BLaER1 treated with 17β-estradiol and CSF1 and Interleukin-3, amounts not matched to agents 10 nM and 100 nM (cell line): Measurements from ENCODE around the gene SPAG16.

Experiments used
- H3K27ac ChIP-seq, 11 experiments: shearing (Covaris generic); formaldehyde crosslinking; 2 replicates each; pipeline ENCODE4 v1.8.1; 2022
- H3K27me3 ChIP-seq, 11 experiments: shearing (Covaris generic); formaldehyde crosslinking; 2 replicates each; pipeline ENCODE4 v1.8.1; 2022
- H3K36me3 ChIP-seq, 11 experiments: shearing (Covaris generic); formaldehyde crosslinking; 2 replicates each; pipeline ENCODE4 v1.8.1; 2022
- H3K4me1 ChIP-seq, 10 experiments: shearing (Covaris generic); formaldehyde crosslinking; 2 replicates each; pipeline ENCODE4 v1.8.1; 2022
- H3K4me2 ChIP-seq, 11 experiments: shearing (Covaris generic); formaldehyde crosslinking; 2 replicates each; pipeline ENCODE4 v1.8.1; 2022
- H3K4me3 ChIP-seq, 10 experiments: shearing (Covaris generic); formaldehyde crosslinking; 2 replicates each; pipeline ENCODE4 v1.8.1; 2022
- H3K9ac ChIP-seq, 11 experiments: shearing (Covaris generic); formaldehyde crosslinking; 2 replicates each; pipeline ENCODE4 v1.8.1; 2022
- H3K9me3 ChIP-seq, 11 experiments: shearing (Covaris generic); formaldehyde crosslinking; replicated peaks in 1 of 11; 2 replicates each; pipeline ENCODE4 v1.8.1; 2022
- H4K20me1 ChIP-seq, 11 experiments: shearing (Covaris generic); formaldehyde crosslinking; 2 replicates each; pipeline ENCODE4 v1.8.1; 2022
- Cebpa-rat ChIP-seq, 11 experiments: shearing (Covaris generic); IDR thresholded peaks; 2 replicates each; pipeline ENCODE4 v1.8.1; 2022

The SPAG16 gene

DNA sequence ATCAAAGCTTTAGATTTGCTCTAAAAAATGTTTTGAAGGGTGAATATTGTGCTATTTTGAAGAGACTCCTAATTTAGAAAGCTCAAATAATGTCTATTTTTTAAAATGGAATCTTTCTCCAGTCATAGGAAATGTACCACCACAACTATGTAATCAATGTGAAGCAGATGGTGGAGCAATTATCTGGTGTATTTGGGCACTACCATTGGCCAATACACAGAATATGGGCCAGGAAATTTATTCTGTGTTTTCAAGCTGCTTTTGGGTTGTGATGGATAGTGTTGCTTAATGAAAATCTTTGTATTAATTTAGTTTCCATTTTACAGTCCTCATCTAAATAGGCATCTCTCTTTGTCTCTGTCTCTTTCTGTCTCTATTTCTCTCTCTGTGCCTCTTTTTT is 1109.5 kb downstream of the SPAG16 start:
- Histone ChIP-seq H3K9me3 (no peaks in the 10 kb centered on the region), H3K27ac (no peak overlapping the region), H3K4me1 (no peaks in the 10 kb centered on the region), H3K4me3 (no peak overlapping the region), H3K36me3 (no peaks in the 10 kb centered on the region), H4K20me1 (no peaks in the 10 kb centered on the region), H3K27me3 (no peaks in the 10 kb centered on the region), H3K9ac (no peak overlapping the region), H3K4me2 (no peak overlapping the region)
- no peak for TF ChIP-seq Cebpa-rat (IDR thresholded peaks at IDR 0.05)

DNA sequence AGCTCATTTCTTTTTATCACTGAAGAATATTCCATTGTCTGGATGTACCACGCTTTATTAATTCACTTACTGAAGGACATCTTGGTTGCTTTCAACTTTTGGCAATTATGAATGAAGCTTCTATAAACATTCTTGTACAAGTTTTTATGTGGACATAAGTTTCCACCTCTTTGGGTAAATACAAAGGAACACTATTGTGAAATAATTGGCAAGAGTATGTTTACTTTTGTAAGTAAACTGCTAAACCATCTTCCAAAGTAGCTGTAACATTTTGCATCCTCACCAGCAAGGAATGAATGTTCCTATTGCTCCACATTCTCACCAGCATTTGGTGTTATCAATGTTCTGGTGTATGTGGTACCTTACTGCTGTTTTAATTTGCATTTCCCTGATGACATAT is 1110.8 kb downstream of the SPAG16 start:
- Histone ChIP-seq H3K27ac (no peak overlapping the region), H3K27me3 (no peaks in the 10 kb centered on the region), H3K9me3 (no peaks in the 10 kb centered on the region), H3K9ac (no peak overlapping the region), H4K20me1 (no peaks in the 10 kb centered on the region), H3K36me3 (no peaks in the 10 kb centered on the region), H3K4me1 (no peaks in the 10 kb centered on the region), H3K4me3 (no peak overlapping the region), H3K4me2 (no peak overlapping the region)
- no peak; a peak in 1 of 22 replicates for TF ChIP-seq Cebpa-rat (IDR thresholded peaks at IDR 0.05)

DNA sequence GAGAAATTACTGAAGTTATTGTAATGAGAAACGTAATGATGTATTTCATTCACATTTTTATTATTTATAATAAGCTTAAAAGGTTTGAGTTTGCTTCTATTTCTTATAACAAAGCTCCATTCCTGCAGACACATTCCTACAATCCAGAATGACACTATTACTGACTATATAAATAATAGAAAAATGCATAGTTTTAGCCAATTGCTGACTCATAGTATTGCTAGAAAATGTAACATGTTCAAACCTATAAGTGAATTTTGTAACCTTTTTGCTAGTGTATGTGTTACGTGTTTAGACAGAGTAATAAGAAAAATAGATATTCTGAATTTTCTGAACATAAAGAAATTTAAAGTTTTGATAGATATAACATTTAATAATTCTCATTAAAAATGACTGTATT is 1117.3 kb downstream of the SPAG16 start:
- Histone ChIP-seq H4K20me1 (no peaks in the 10 kb centered on the region), H3K36me3 (no peaks in the 10 kb centered on the region), H3K4me2 (no peak overlapping the region), H3K27me3 (no peaks in the 10 kb centered on the region), H3K4me3 (no peak overlapping the region), H3K27ac (no peak overlapping the region), H3K9me3 (no peaks in the 10 kb centered on the region), H3K4me1 (no peaks in the 10 kb centered on the region), H3K9ac (no peak overlapping the region)
- TF ChIP-seq Cebpa-rat (IDR thresholded peaks at IDR 0.05), result no peak

DNA sequence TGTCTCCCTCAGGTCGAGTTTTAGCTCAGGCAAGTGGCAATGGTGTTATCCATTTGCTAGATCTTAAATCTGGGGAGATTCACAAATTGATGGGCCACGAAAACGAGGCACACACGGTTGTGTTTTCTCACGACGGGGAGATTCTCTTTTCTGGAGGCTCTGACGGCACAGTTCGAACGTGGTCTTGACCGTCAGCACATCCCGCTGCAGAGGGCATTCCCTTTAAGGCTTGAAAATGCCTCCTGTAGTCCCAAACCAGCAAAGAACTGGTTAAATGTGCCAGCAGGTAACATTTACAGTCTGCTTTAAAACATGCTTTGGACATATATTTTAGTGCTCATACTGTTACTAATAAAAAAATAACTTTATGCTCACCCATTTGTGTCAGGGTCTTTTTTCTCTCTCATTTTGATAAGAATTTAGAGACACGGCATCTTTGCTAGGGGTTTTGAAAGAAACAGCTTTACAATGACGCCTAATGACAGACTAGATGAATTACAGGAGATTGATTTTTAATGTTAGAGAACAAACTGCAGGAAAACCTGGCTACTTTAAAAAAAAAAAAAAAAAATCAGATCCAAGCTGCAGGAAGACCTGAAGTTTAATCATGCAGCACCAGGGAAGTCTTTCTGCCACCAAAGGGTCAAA is 1126.0 kb downstream of the SPAG16 start:
- H3K9me3 ChIP-seq, result no peaks in the 10 kb centered on the region
- H3K27me3 ChIP-seq, result no peaks in the 10 kb centered on the region
- no peak overlapping the region for H3K4me2 ChIP-seq
- H3K9ac ChIP-seq, result no peak overlapping the region
- no peak overlapping the region for H3K27ac ChIP-seq
- no peaks in the 10 kb centered on the region for H3K36me3 ChIP-seq
- no peak overlapping the region for H3K4me3 ChIP-seq
- no peak for TF ChIP-seq Cebpa-rat (IDR thresholded peaks at IDR 0.05)
- H4K20me1 ChIP-seq, result peaks cover 0 to 6% (median 0%) of the 10 kb centered on the region in 11 experiments; a peak in 2 of 22 replicates
- H3K4me1 ChIP-seq, result no peaks in the 10 kb centered on the region

DNA sequence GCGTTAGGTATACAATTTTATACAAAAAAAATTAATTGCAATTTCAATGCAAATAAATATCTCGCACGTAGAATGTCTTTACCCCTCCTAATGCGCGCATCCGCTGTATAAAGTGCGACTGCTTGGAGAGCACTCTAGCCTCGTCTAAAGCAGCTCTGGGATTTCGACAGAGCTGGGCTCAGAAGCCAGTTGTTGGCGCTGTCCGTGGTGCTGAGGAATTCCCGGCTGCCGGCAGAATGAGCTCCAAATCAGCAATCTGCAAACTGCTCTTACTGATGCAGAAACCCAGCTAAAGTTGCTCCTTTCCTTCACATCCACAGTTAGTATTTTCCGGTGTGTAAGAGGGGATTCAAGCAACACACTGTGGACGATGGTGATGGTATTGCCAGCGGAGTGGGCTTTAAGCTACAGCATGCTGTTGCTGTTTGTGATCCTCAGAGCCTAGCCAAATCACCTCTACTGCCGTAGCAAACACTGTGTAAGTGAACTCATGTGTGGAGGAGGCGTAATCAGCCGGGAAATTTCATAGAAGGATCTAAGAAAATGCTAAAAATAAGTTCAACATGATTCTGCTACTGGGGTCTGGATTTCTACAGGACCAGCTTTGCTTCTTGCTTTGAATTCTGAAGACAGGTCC is 1126.8 kb downstream of the SPAG16 start, which contains the start of gene VWC2L:
VWC2L (plus strand) TSS at position 137 of the 637 bp plus-strand sequence. CDS start 3,140 bp downstream, outside the sequence.
- H3K27ac ChIP-seq, result no peak within 1 kb of the TSS
- no peak within 1 kb of the TSS for H3K4me2 ChIP-seq
- no peaks in the 10 kb centered on the region for H3K36me3 ChIP-seq
- no peaks in the 10 kb centered on the region for H3K27me3 ChIP-seq
- H3K4me1 ChIP-seq, result no peaks in the 10 kb centered on the region
- no peak within 1 kb of the TSS for H3K9ac ChIP-seq
- H3K4me3 ChIP-seq, result no peak within 1 kb of the TSS
- peak in 1 of 11 experiments; percentile 35; a peak in 1 of 22 replicates for TF ChIP-seq Cebpa-rat (IDR thresholded peaks at IDR 0.05)
- no peaks in the 10 kb centered on the region for H3K9me3 ChIP-seq
- peaks cover 0 to 6% (median 0%) of the 10 kb centered on the region in 11 experiments; a peak in 2 of 22 replicates for H4K20me1 ChIP-seq

DNA sequence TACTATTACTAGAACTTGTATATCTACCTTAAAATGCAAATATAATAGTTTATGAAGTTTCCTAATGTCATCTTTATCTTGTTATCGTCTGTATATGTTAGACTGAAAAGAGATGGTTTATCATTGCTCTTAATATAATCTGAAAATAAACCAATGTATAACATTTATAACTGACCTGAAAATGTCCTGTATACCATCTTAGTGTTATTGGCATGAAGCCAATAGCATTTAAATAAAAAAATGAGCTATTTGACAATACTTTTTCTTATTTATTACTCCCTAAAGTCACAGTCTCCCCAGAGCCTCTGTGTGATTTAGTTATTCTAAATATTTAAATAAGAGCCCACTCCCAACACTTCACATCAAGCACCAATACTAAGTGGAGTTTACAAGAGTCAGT is 1128.4 kb downstream of the SPAG16 start:
- no peak overlapping the region for H3K4me3 ChIP-seq

DNA sequence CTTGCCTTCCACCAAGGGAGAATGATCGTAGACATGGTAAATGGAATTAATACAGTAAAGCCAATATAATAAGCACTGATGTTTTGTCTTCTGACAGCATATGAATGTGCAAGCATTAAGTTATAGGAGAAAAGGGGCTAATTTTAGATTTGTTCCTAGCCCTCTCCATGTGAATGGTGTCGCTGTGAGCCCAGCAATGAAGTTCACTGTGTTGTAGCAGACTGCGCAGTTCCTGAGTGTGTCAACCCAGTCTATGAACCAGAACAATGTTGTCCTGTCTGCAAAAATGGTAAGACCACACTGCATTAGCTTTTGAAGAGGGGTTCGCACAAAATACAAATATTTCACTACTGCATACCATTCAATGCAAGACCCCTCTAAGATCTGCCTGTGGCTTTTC is 1152.2 kb downstream of the SPAG16 start:
- Histone ChIP-seq H3K36me3 (no peaks in the 10 kb centered on the region), H4K20me1 (no peaks in the 10 kb centered on the region), H3K27me3 (no peaks in the 10 kb centered on the region), H3K4me1 (no peaks in the 10 kb centered on the region), H3K4me3 (no peak overlapping the region), H3K27ac (no peak overlapping the region), H3K9me3 (no peaks in the 10 kb centered on the region), H3K9ac (no peak overlapping the region), H3K4me2 (no peak overlapping the region)
- TF ChIP-seq Cebpa-rat (IDR thresholded peaks at IDR 0.05), result no peak

More for the DNA sequence above, 1128.4 kb downstream of the SPAG16 start:
- no peak overlapping the region for H3K9ac ChIP-seq
- TF ChIP-seq Cebpa-rat (IDR thresholded peaks at IDR 0.05), result no peak
- no peaks in the 10 kb centered on the region for H3K4me1 ChIP-seq
- H3K27ac ChIP-seq, result no peak overlapping the region
- H3K27me3 ChIP-seq, result no peaks in the 10 kb centered on the region
- no peaks in the 10 kb centered on the region for H3K9me3 ChIP-seq
- peaks cover 0 to 6% (median 0%) of the 10 kb centered on the region in 11 experiments; a peak in 2 of 22 replicates for H4K20me1 ChIP-seq
- H3K36me3 ChIP-seq, result no peaks in the 10 kb centered on the region
- H3K4me2 ChIP-seq, result no peak overlapping the region

DNA sequence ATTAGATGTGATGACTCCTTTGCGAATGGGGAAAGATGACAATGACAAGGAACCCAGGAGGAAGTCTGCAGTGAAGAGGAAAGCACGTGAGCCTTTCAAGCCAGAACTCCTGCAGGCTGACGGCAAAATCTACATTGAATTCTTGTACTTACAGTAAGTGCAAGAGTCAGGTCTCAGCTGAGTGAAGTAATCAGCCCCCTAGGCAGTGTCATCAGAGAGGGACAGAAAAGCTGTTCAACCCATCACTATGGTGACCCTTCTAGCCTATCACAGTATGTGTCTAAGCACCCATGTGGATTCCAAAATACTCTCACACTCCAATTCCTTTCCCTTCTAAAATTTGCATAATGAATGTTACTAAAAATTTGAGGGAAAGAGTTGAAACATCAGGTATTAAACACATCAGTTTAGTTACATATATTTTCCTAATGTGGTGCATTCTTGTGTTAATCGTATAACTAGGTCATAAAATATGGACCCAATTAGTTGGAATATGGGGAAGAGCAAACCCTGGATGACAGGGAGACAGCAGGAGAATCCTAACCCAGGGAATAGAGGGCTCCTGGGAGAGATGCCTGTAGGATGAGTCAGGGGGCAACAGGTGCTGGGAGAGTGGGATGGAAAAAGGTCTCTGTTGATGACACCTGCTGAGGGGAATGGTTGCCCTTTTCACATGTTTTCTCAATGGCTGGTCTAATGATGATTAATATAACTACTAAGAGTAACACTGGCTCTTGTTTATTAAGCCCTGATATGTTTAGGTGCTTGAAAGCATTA is 1166.0 kb downstream of the SPAG16 start:
- no peak for TF ChIP-seq Cebpa-rat (IDR thresholded peaks at IDR 0.05)
- H3K27me3 ChIP-seq, result no peaks in the 10 kb centered on the region
- no peaks in the 10 kb centered on the region for H3K9me3 ChIP-seq
- peaks cover 9 to 17% (median 13%) of the 10 kb centered on the region in 10 experiments; a peak in 19 of 20 replicates for H3K4me1 ChIP-seq
- peak overlapping the region; percentile 5 to 61 (median 50); a peak in 20 of 22 replicates for H3K4me2 ChIP-seq
- H3K4me3 ChIP-seq, result no peak overlapping the region
- no peaks in the 10 kb centered on the region for H4K20me1 ChIP-seq
- H3K27ac ChIP-seq, result peak overlapping the region in 3 of 11 experiments; percentile 2 to 65 (median 44); a peak in 5 of 22 replicates
- no peak overlapping the region for H3K9ac ChIP-seq
- H3K36me3 ChIP-seq, result no peaks in the 10 kb centered on the region

DNA sequence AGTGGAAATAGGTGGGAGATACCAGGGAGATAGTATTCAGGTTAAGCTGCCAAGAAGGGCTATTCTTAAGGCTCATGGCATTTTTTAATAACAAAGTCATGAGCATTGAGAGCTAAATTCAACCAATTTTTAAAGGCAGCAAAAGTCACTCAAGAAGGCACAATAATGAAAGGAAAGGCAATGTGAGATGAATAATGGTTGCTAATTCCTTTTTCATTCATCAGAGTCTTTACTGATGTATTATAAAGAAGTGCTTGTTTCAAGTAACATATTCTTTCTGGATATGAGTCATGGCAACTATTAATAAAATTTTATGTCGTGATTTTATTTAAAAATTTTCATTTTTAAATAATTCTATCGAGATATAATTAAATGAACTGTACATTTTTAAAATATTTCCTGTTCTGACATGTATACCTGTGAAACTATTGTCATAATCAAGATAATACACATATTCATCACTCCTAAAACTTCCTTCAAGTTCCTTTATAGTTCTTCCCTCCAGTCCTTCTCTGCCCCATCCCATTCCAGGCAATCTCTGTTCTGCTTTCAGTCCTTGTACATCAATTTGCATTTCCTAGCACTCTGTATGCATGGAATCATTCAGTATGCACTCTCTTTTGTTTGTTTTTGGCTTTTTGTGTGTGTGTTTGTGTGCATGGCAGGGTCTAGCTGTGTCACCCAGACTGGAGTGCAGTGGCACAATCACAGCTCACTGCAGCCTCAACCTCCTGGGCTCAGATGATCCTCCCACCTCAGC is 1167.4 kb downstream of the SPAG16 start:
- Histone ChIP-seq H3K4me3 (no peak overlapping the region), H3K27me3 (no peaks in the 10 kb centered on the region), H3K4me2 (no peak overlapping the region), H3K4me1 (peaks cover 9 to 17% (median 13%) of the 10 kb centered on the region in 10 experiments; a peak in 19 of 20 replicates), H3K9ac (no peak overlapping the region), H3K36me3 (no peaks in the 10 kb centered on the region), H4K20me1 (no peaks in the 10 kb centered on the region), H3K27ac (no peak overlapping the region), H3K9me3 (no peaks in the 10 kb centered on the region)
- TF ChIP-seq Cebpa-rat (IDR thresholded peaks at IDR 0.05), result no peak
